Endothelial cell of umbilical vein (primary cell): Measurements from ENCODE around the gene CHCHD3. TPM values are rescaled to one million over a fixed set of nuclear protein-coding genes. Genes with fewer than 3 reads are reported as not detected.

Experiments used
- BruUV-seq: library from RNA; stranded (reverse); fragments of 400-500 nt; replicated peaks from 2 replicates; lab custom pipeline; 2021; lab: Mats Ljungman, UMichigan
- CTCF ChIA-PET: fragments of 300-600, 350-600 bp; sonication (Branson Sonifier 250); formaldehyde crosslinking; loops from one replicate; lab custom pipeline; 2021; ENCODE audit warnings: antibody characterized with exemption, inconsistent platforms; lab: Charles Lee
- POLR2A ChIA-PET: fragments of 300-600, 350-600 bp; sonication (Branson Sonifier 250); formaldehyde crosslinking; loops from one replicate; lab custom pipeline; 2021; ENCODE audit warnings: antibody characterized with exemption, inconsistent platforms; lab: Charles Lee
- DNase-seq: peaks from one replicate; pipeline ENCODE4 v3.0.0-alpha.2; 2011; ENCODE audit warnings: low read depth, low spot score
- FAIRE-seq: peaks from 2 replicates; lab custom pipeline; 2011; peaks lifted over from hg19 to GRCh38; lab: Jason Lieb, UNC
- H2AFZ ChIP-seq: 2 replicates; pipeline ENCODE4 v1.6.0; 2012; ENCODE audit warnings: low read depth, low read length, control low read depth, inconsistent platforms
- H3K27ac ChIP-seq: 2 replicates; pipeline ENCODE4 v1.5.1; 2011; ENCODE audit warnings: low read depth, mild to moderate bottlenecking, control low read depth, low read length, moderate library complexity; ENCODE audit not compliant: insufficient read depth
- H3K27me3 ChIP-seq, 2 experiments: 2 replicates each; pipeline versions ENCODE4 v1.6.0 to v1.6.1; 2011; ENCODE audit warnings: low read length in 2 of 2, mixed read lengths in 1 of 2; ENCODE audit not compliant: control insufficient read depth in 2 of 2, insufficient read depth in 2 of 2
- H3K36me3 ChIP-seq, 2 experiments: 2 replicates in 1 of 2; 3 replicates in 1 of 2; pipeline ENCODE4 v1.5.1; 2011; ENCODE audit warnings: low read length in 2 of 2, mild to moderate bottlenecking in 1 of 2, moderate library complexity in 1 of 2; ENCODE audit not compliant: control insufficient read depth in 2 of 2, insufficient read depth in 2 of 2; ENCODE audit errors: extremely low read depth in 1 of 2
- H3K4me1 ChIP-seq: 3 replicates; pipeline ENCODE4 v1.5.1; 2011; ENCODE audit warnings: mild to moderate bottlenecking, low read length; ENCODE audit not compliant: control insufficient read depth, insufficient read depth; ENCODE audit errors: extremely low read depth
- H3K4me2 ChIP-seq: 2 replicates; pipeline ENCODE4 v1.6.1; 2011; ENCODE audit warnings: low read length, control low read depth, mixed read lengths; ENCODE audit not compliant: insufficient read depth
- H3K4me3 ChIP-seq, 3 experiments: fragments of 200-600 bp in 1 of 3; sonication (generic), shearing (Covaris generic) in 1 of 3; replicated peaks in 1 of 3; 2 replicates each; pipeline ENCODE4 v1.5.1; 2011 to 2016; ENCODE audit warnings: control low read depth in 3 of 3, low read length in 3 of 3, mild to moderate bottlenecking in 2 of 3, inconsistent platforms in 1 of 3, low read depth in 1 of 3, moderate library complexity in 1 of 3; ENCODE audit not compliant: insufficient read depth in 1 of 3
- H3K79me2 ChIP-seq: 2 replicates; pipeline ENCODE4 v1.6.0; 2012; ENCODE audit warnings: low read length, inconsistent platforms; ENCODE audit not compliant: control insufficient read depth, insufficient read depth
- H3K9ac ChIP-seq: replicated peaks from 2 replicates; pipeline ENCODE3; 2011; ENCODE audit warnings: low read length, control low read depth; ENCODE audit not compliant: insufficient read depth; ENCODE audit errors: extremely low read depth
- H3K9me1 ChIP-seq: replicated peaks from 3 replicates; pipeline ENCODE4 v1.6.0; 2011; ENCODE audit warnings: mild to moderate bottlenecking, low read length; ENCODE audit not compliant: control insufficient read depth, insufficient read depth; ENCODE audit errors: extremely low read depth
- H3K9me3 ChIP-seq: replicated peaks from 2 replicates; pipeline ENCODE4 v1.5.1; 2012; ENCODE audit warnings: low read length, inconsistent platforms; ENCODE audit not compliant: control insufficient read depth, insufficient read depth
- H4K20me1 ChIP-seq: replicated peaks from 2 replicates; pipeline ENCODE3; 2011; ENCODE audit warnings: mild to moderate bottlenecking, low read length; ENCODE audit not compliant: control insufficient read depth, insufficient read depth; ENCODE audit errors: extremely low read depth
- EZH2 ChIP-seq: IDR thresholded peaks from 2 replicates; pipeline ENCODE4 v1.6.1; 2012; ENCODE audit warnings: borderline replicate concordance, low read depth, mild to moderate bottlenecking, moderate library complexity, low read length, inconsistent platforms; ENCODE audit not compliant: severe bottlenecking
- FOS ChIP-seq: IDR thresholded peaks from 2 replicates; pipeline ENCODE4 v1.6.1; 2011; ENCODE audit warnings: mild to moderate bottlenecking, low read length, moderate library complexity, borderline replicate concordance; ENCODE audit not compliant: insufficient read depth
- JUN ChIP-seq: IDR thresholded peaks from 2 replicates; pipeline ENCODE4 v1.6.1; 2011; ENCODE audit warnings: borderline replicate concordance, low read depth; ENCODE audit not compliant: insufficient read length, insufficient read depth
- POLR2AphosphoS5 ChIP-seq: IDR thresholded peaks from 2 replicates; pipeline ENCODE4 v1.6.1; 2012; ENCODE audit warnings: low read depth, mild to moderate bottlenecking, control low read depth, low read length, moderate library complexity; ENCODE audit not compliant: insufficient read depth
- dilution Hi-C: fragments of 300-500 bp; cut with MboI; formaldehyde crosslinking; loops from one replicate; pipeline ENCODE4 v1.15.0; 2019; ENCODE audit warnings: low sequenced_read_pairs; ENCODE audit not compliant: extremely low pct_ligation_motif_present
- intact Hi-C: fragments of 100-400 bp; cut with micrococcal nuclease; formaldehyde crosslinking; loops from one replicate; pipeline ENCODE4 v1.10.0; 2022
- polyA plus RNA-seq, 4 experiments: library from polyadenylated mRNA; depleted of rRNA in 3 of 4; stranded (reverse) in 3 of 4; unstranded in 1 of 4; fragments of >200 nt; gene quantifications; 2 replicates each; pipeline versions ENCODE4 v1.2.1 to v1.2.3, GENCODE V29; 2011 to 2012; ENCODE audit warnings: missing spikeins in 1 of 4
- total RNA-seq: library from RNA; stranded (reverse); gene quantifications from 2 replicates; pipeline ENCODE4 v1.2.3, GENCODE V29; 2021

CHCHD3 gene
- total and polyA plus RNA-seq, 2 donors (not counting 3 experiments of a cell fraction or from before 2014, with no cell fraction given), result 22.0 to 63.7 TPM

GRCh38 chr7:133110312-133110711 is 28.4 kb upstream of the CHCHD3 start:
- Histone ChIP-seq H2AFZ (no peak overlapping the region), H3K9me1 (no peaks in the 10 kb centered on the region), H3K79me2 (no peaks in the 10 kb centered on the region), H3K9ac (no peak overlapping the region), H3K4me2 (no peak overlapping the region), H4K20me1 (no peaks in the 10 kb centered on the region), H3K9me3 (no peaks in the 10 kb centered on the region), H3K27ac (no peak overlapping the region), H3K4me3 (no peak overlapping the region), H3K4me1 (no peaks in the 10 kb centered on the region), H3K36me3 (no peaks in the 10 kb centered on the region), H3K27me3 (peaks cover 8% of the 10 kb centered on the region in 2 experiments)
- no peak for TF ChIP-seq EZH2
- ChIA-PET POLR2A (no interaction called here), CTCF (interaction anchor here (0.6 kb wide), 1 partner anchor 1401 kb away, joined by 3 read pairs; no protein-coding TSS in a partner anchor)
- BruUV-seq, result no TSS peak
- no peak for DNase-seq
- no peak for FAIRE-seq
- dilution Hi-C loops, result no loop called here
- intact Hi-C loops, result no loop called here

- H3K27ac ChIP-seq, result no peak overlapping the region
Measured at GRCh38 chr7:133109816-133110215, 27.9 kb upstream of the CHCHD3 start.

More at GRCh38 chr7:133109816-133110215, 27.9 kb upstream of the CHCHD3 start:
- H3K27me3 ChIP-seq, result peaks cover 8% of the 10 kb centered on the region in 2 experiments
- FAIRE-seq (no peak), DNase-seq (no peak)
- dilution Hi-C loops, result no loop called here
- no peaks in the 10 kb centered on the region for H3K4me1 ChIP-seq
- no TSS peak for BruUV-seq
- H3K79me2 ChIP-seq, result no peaks in the 10 kb centered on the region
- H4K20me1 ChIP-seq, result no peaks in the 10 kb centered on the region
- H3K9me3 ChIP-seq, result no peaks in the 10 kb centered on the region
- H3K36me3 ChIP-seq, result no peaks in the 10 kb centered on the region
- ChIA-PET POLR2A (no interaction called here), CTCF (no interaction called here)
- H2AFZ ChIP-seq, result no peak overlapping the region
- H3K4me3 ChIP-seq, result no peak overlapping the region
- H3K9me1 ChIP-seq, result no peaks in the 10 kb centered on the region
- intact Hi-C loops, result no loop called here
- TF ChIP-seq POLR2AphosphoS5 (no peak), FOS (no peak), JUN (no peak)
- no peak overlapping the region for H3K4me2 ChIP-seq
- no peak overlapping the region for H3K9ac ChIP-seq
